Mesenchymal stem cell (in vitro differentiated cells and primary cell): ENCODE measurements around the gene KCNIP4.

Experiments
- DNase-seq: peaks from one replicate; pipeline ENCODE4 v3.0.0-alpha.2; 2013
- H2AFZ ChIP-seq: one replicate; pipeline ENCODE4 v1.6.1; 2013; ENCODE audit warnings: low read depth, mild to moderate bottlenecking, control low read depth, inconsistent platforms, low read length, moderate library complexity
- H2AK5ac ChIP-seq: 2 replicates; pipeline ENCODE4 v1.6.1; 2013; ENCODE audit warnings: low read length, moderate library complexity, mild to moderate bottlenecking, inconsistent platforms; ENCODE audit not compliant: severe bottlenecking
- H2BK120ac ChIP-seq: one replicate; pipeline ENCODE4 v1.6.1; 2013; ENCODE audit warnings: low read depth, mild to moderate bottlenecking, inconsistent platforms, low read length, moderate library complexity
- H2BK12ac ChIP-seq, 2 experiments: one replicate each; pipeline ENCODE4 v1.6.1; 2013; ENCODE audit warnings: inconsistent platforms in 2 of 2, low read length in 2 of 2, mild to moderate bottlenecking in 2 of 2, moderate library complexity in 2 of 2, control low read depth in 1 of 2
- H2BK15ac ChIP-seq: one replicate; pipeline ENCODE4 v1.6.1; 2013; ENCODE audit warnings: mild to moderate bottlenecking, low read depth, inconsistent platforms; ENCODE audit not compliant: poor library complexity, severe bottlenecking
- H2BK5ac ChIP-seq: 2 replicates; pipeline ENCODE4 v1.6.1; 2013; ENCODE audit warnings: low read depth, mild to moderate bottlenecking, low read length, control low read depth, inconsistent platforms; ENCODE audit not compliant: poor library complexity, severe bottlenecking
- H3K14ac ChIP-seq, 2 experiments: one replicate each; pipeline ENCODE4 v1.6.1; 2013; ENCODE audit warnings: inconsistent platforms in 2 of 2, low read length in 2 of 2, control low read depth in 1 of 2, mild to moderate bottlenecking in 1 of 2, moderate library complexity in 1 of 2
- H3K18ac ChIP-seq, 2 experiments: one replicate each; pipeline ENCODE4 v1.6.1; 2013; ENCODE audit warnings: inconsistent platforms in 2 of 2, low read length in 2 of 2, control low read depth in 1 of 2, low read depth in 1 of 2, mild to moderate bottlenecking in 1 of 2
- H3K23ac ChIP-seq, 2 experiments: one replicate each; pipeline ENCODE4 v1.6.1; 2013; ENCODE audit warnings: inconsistent platforms in 2 of 2, low read length in 2 of 2, mild to moderate bottlenecking in 2 of 2, moderate library complexity in 2 of 2, control low read depth in 1 of 2
- H3K27ac ChIP-seq: 2 replicates; pipeline ENCODE4 v1.5.1; 2013; ENCODE audit warnings: mild to moderate bottlenecking, moderate library complexity, low read length, control low read depth, inconsistent platforms; ENCODE audit not compliant: poor library complexity, severe bottlenecking
- H3K27me3 ChIP-seq, 2 experiments: 2 replicates each; pipeline versions ENCODE4 v1.6.1 to v1.7.0; 2013; ENCODE audit warnings: low read length in 2 of 2, mild to moderate bottlenecking in 2 of 2, moderate library complexity in 2 of 2, control low read depth in 1 of 2, inconsistent platforms in 1 of 2; ENCODE audit not compliant: control insufficient read depth in 1 of 2, insufficient read depth in 1 of 2
- H3K36me3 ChIP-seq, 2 experiments: 2 replicates each; pipeline versions ENCODE4 v1.6.1 to v1.7.0; 2013; ENCODE audit warnings: low read length in 2 of 2, control low read depth in 1 of 2, inconsistent platforms in 1 of 2, low read depth in 1 of 2, mild to moderate bottlenecking in 1 of 2; ENCODE audit not compliant: insufficient read depth in 2 of 2, control insufficient read depth in 1 of 2
- H3K4ac ChIP-seq, 2 experiments: one replicate each; pipeline ENCODE4 v1.6.1; 2013; ENCODE audit warnings: inconsistent platforms in 2 of 2, low read length in 2 of 2, mild to moderate bottlenecking in 2 of 2, moderate library complexity in 2 of 2, control low read depth in 1 of 2, low read depth in 1 of 2
- H3K4me1 ChIP-seq: 2 replicates; pipeline ENCODE4 v1.6.1; 2013; ENCODE audit warnings: low read depth, low read length, control low read depth; ENCODE audit not compliant: control insufficient read depth, insufficient read depth
- H3K4me2 ChIP-seq: 2 replicates; pipeline ENCODE4 v1.6.1; 2013; ENCODE audit warnings: low read length, mild to moderate bottlenecking, inconsistent platforms; ENCODE audit not compliant: poor library complexity, severe bottlenecking
- H3K4me3 ChIP-seq, 2 experiments: 2 replicates each; pipeline versions ENCODE4 v1.5.1 to v1.7.0; 2013; ENCODE audit warnings: low read length in 2 of 2, mild to moderate bottlenecking in 2 of 2, control low read depth in 1 of 2, low read depth in 1 of 2; ENCODE audit not compliant: insufficient read depth in 1 of 2
- H3K79me1 ChIP-seq: replicated peaks from 2 replicates; pipeline ENCODE4 v1.6.1; 2013; ENCODE audit warnings: mild to moderate bottlenecking, control low read depth, low read length, inconsistent platforms; ENCODE audit not compliant: poor library complexity, severe bottlenecking
- H3K9ac ChIP-seq: 2 replicates; pipeline ENCODE4 v1.7.0; 2013; ENCODE audit warnings: mild to moderate bottlenecking, low read length, moderate library complexity
- H3K9me3 ChIP-seq: 2 replicates; pipeline ENCODE4 v1.7.0; 2013; ENCODE audit warnings: mild to moderate bottlenecking, low read length; ENCODE audit not compliant: control insufficient read depth
- H4K8ac ChIP-seq: one replicate; pipeline ENCODE4 v1.6.1; 2013; ENCODE audit warnings: inconsistent platforms, mild to moderate bottlenecking, low read length, moderate library complexity
- H4K91ac ChIP-seq: one replicate; pipeline ENCODE4 v1.6.1; 2013; ENCODE audit warnings: mild to moderate bottlenecking, low read length, inconsistent platforms
- WGBS: methylation state at CpG from one replicate; pipeline ENCODE4 v1.1.7; 2013; ENCODE audit warnings: mixed read lengths; 5-methylcytosine and 5-hydroxymethylcytosine counted together

KCNIP4 gene

DNA sequence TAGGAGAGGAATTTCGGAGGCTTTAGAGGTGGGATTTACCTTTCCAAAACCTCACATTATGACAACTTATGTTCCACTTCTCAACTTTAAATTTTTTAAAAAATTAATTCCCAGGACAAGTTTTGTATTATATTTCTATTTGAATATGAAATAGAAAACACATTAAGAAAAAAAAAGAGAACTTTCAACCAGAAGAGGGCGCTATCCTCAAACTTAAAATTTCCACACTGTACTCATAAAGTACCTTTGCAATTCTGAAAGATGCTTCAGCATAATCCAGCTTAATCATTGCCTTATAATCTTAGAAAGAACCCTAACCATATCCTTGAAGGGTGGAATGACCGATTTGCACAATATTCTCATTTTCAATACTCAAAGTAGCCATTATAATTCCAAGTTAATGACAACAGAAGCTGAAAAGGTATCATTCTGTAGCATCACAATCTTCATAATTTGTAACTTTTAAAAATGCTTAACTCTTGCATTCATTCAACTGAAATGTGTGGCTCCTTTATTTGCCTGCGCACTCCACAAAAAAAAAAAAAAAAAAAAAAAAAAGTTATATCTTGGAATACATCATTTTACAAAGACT lies 158.0 kb downstream of the KCNIP4 start:
- Histone ChIP-seq H3K27ac (no peak overlapping the region), H2BK5ac (no peak overlapping the region), H3K18ac (no peak overlapping the region), H3K4me2 (no peak overlapping the region), H2BK120ac (no peak overlapping the region), H3K4me1 (no peaks in the 10 kb centered on the region), H2BK15ac (no peak overlapping the region), H3K36me3 (no peaks in the 10 kb centered on the region), H3K79me1 (no peaks in the 10 kb centered on the region), H2AFZ (no peak overlapping the region), H3K4ac (no peak overlapping the region), H3K27me3 (no peaks in the 10 kb centered on the region), H3K9me3 (no peaks in the 10 kb centered on the region), H4K8ac (no peak overlapping the region), H4K91ac (no peak overlapping the region), H3K9ac (peak overlapping the region; percentile 54), H3K23ac (no peak overlapping the region), H2BK12ac (no peak overlapping the region), H3K4me3 (no peak overlapping the region), H3K14ac (no peak overlapping the region), H2AK5ac (no peak overlapping the region)
- DNase-seq: peak; percentile 48
- 0% methylated on average over 2 of the region's 4 CpGs for WGBS

- no peaks in the 10 kb centered on the region for H3K9me3 ChIP-seq
- no peak overlapping the region for H3K4me2 ChIP-seq
- no peak overlapping the region for H3K4me3 ChIP-seq
- H3K9ac ChIP-seq: no peak overlapping the region
- no peak overlapping the region for H2AK5ac ChIP-seq
- no peak overlapping the region for H3K27ac ChIP-seq
- DNase-seq: peak; percentile 30
- no peak overlapping the region for H3K14ac ChIP-seq
- no peak overlapping the region for H3K18ac ChIP-seq
- H4K91ac ChIP-seq: no peak overlapping the region
- H3K27me3 ChIP-seq: no peaks in the 10 kb centered on the region
- no peak overlapping the region for H2BK15ac ChIP-seq
- no peak overlapping the region for H2BK12ac ChIP-seq
- no peak overlapping the region for H2BK5ac ChIP-seq
- no peak overlapping the region for H2AFZ ChIP-seq
- H4K8ac ChIP-seq: no peak overlapping the region
- H3K36me3 ChIP-seq: no peaks in the 10 kb centered on the region
- H3K79me1 ChIP-seq: no peaks in the 10 kb centered on the region
- H2BK120ac ChIP-seq: no peak overlapping the region
- H3K4ac ChIP-seq: no peak overlapping the region
- H3K4me1 ChIP-seq: no peaks in the 10 kb centered on the region
- no peak overlapping the region for H3K23ac ChIP-seq
Measured at GRCh38 chr4:21780148-21780547, 168.4 kb downstream of the KCNIP4 start.

GRCh38 chr4:21778702-21779101 lies 169.9 kb downstream of the KCNIP4 start:
- Histone ChIP-seq H3K79me1 (no peaks in the 10 kb centered on the region), H2BK120ac (no peak overlapping the region), H2AK5ac (no peak overlapping the region), H3K27me3 (no peaks in the 10 kb centered on the region), H2BK15ac (no peak overlapping the region), H4K8ac (no peak overlapping the region), H2BK12ac (no peak overlapping the region), H2AFZ (no peak overlapping the region), H3K4me2 (no peak overlapping the region), H3K27ac (no peak overlapping the region), H3K36me3 (no peaks in the 10 kb centered on the region), H3K9ac (no peak overlapping the region), H3K9me3 (no peaks in the 10 kb centered on the region), H2BK5ac (no peak overlapping the region), H3K23ac (no peak overlapping the region), H3K4ac (no peak overlapping the region), H3K4me1 (no peaks in the 10 kb centered on the region), H3K14ac (no peak overlapping the region), H3K4me3 (no peak overlapping the region), H4K91ac (no peak overlapping the region), H3K18ac (no peak overlapping the region)
- no peak for DNase-seq
- no CpG with 5 or more reads among the region's 2 CpGs for WGBS

- H2AFZ ChIP-seq: no peak overlapping the region
- H3K27ac ChIP-seq: no peak overlapping the region
- no peaks in the 10 kb centered on the region for H3K79me1 ChIP-seq
- no peak overlapping the region for H3K4me3 ChIP-seq
- H3K23ac ChIP-seq: no peak overlapping the region
- H2BK15ac ChIP-seq: no peak overlapping the region
- H3K4ac ChIP-seq: no peak overlapping the region
- H3K14ac ChIP-seq: no peak overlapping the region
- H3K4me2 ChIP-seq: no peak overlapping the region
- H2AK5ac ChIP-seq: no peak overlapping the region
- no peak overlapping the region for H4K91ac ChIP-seq
- no peaks in the 10 kb centered on the region for H3K4me1 ChIP-seq
- H3K9me3 ChIP-seq: no peaks in the 10 kb centered on the region
- H3K18ac ChIP-seq: no peak overlapping the region
- H4K8ac ChIP-seq: no peak overlapping the region
- 97% methylated on average over 3 of the region's 3 CpGs for WGBS
- H3K36me3 ChIP-seq: no peaks in the 10 kb centered on the region
- no peak overlapping the region for H2BK12ac ChIP-seq
- no peaks in the 10 kb centered on the region for H3K27me3 ChIP-seq
- H2BK120ac ChIP-seq: no peak overlapping the region
- DNase-seq: no peak
- H2BK5ac ChIP-seq: no peak overlapping the region
- no peak overlapping the region for H3K9ac ChIP-seq
Measured at GRCh38 chr4:21775703-21776102, 172.9 kb downstream of the KCNIP4 start.
